Inflammatory macrophage (primary cell): ENCODE results near the gene NKX2-4.
"Not testable (repeated sequence)": the region's sequence is repeated elsewhere in the genome, so short reads cannot be mapped to it uniquely, and the experiment has no call there.

Experiments used
- DNase-seq, 2 donors: peaks; one replicate each; pipeline ENCODE4 v3.0.0-alpha.2; 2020 to 2022
- total RNA-seq, 18 experiments: gene quantifications; one replicate each; lab custom pipeline; 2026; ENCODE audit warnings: mixed read lengths in 6 of 18, inconsistent platforms in 2 of 18; lab: John Stamatoyannopoulos, UW

NKX2-4 gene
- 0 to 0.08 (median 0) reads per million in 18 experiments for total RNA-seq

GRCh38 chr20:21397341-21398108, at the start of gene NKX2-4:
Gene NKX2-4, minus strand, starts transcription at chr20:21397526. Its CDS starts 127 bp downstream, at chr20:21397399.
- no peak for DNase-seq

- no peak for DNase-seq
These were observed 40.5 kb upstream of the NKX2-4 start for GRCh38 chr20:21437816-21438215.

- DNase-seq: no peak
These were observed 39.9 kb upstream of the NKX2-4 start for GRCh38 chr20:21437248-21437647.

GRCh38 chr20:21436205-21436604, 38.9 kb upstream of the NKX2-4 start:
- no peak for DNase-seq

- no peak for DNase-seq
These were observed 38.2 kb upstream of the NKX2-4 start for GRCh38 chr20:21435576-21435975.

- DNase-seq: no peak
These were observed 36.1 kb upstream of the NKX2-4 start for GRCh38 chr20:21433329-21433890.

GRCh38 chr20:21432911-21433310, 35.6 kb upstream of the NKX2-4 start:
- DNase-seq: no peak

- no peak for DNase-seq
These were observed 32.7 kb upstream of the NKX2-4 start for GRCh38 chr20:21430020-21430419.

- DNase-seq: no peak
These were observed 27.5 kb upstream of the NKX2-4 start for GRCh38 chr20:21424846-21425245.

GRCh38 chr20:21423712-21424111, 26.4 kb upstream of the NKX2-4 start:
- DNase-seq: not testable (repeated sequence)

- DNase-seq: no peak
These were observed 24.4 kb upstream of the NKX2-4 start for GRCh38 chr20:21421601-21422236.

- not testable (repeated sequence) for DNase-seq
These were observed 21.8 kb upstream of the NKX2-4 start for GRCh38 chr20:21419147-21419546.

GRCh38 chr20:21413996-21414395, 16.7 kb upstream of the NKX2-4 start:
- not testable (repeated sequence) for DNase-seq

GRCh38 chr20:21411725-21412124, 14.4 kb upstream of the NKX2-4 start:
- no peak for DNase-seq

- no peak for DNase-seq
These were observed 1.7 kb upstream of the NKX2-4 start for GRCh38 chr20:21399005-21399475.

GRCh38 chr20:21398109-21399004, 1.0 kb upstream of the NKX2-4 start:
- no peak for DNase-seq

GRCh38 chr20:21396599-21397340, 556 bp downstream of the NKX2-4 start:
- DNase-seq: no peak

GRCh38 chr20:21395666-21396598, 1.4 kb downstream of the NKX2-4 start:
- no peak for DNase-seq

- DNase-seq: no peak
These were observed 2.2 kb downstream of the NKX2-4 start for GRCh38 chr20:21395051-21395665.

GRCh38 chr20:21394551-21394950, 2.8 kb downstream of the NKX2-4 start:
- DNase-seq: no peak
